IMR-90 (cell line): ENCODE results near the gene SCGB2A2. TPM values are rescaled to one million over a fixed set of nuclear protein-coding genes. Genes with fewer than 3 reads are reported as not detected.

Experiments used
- ATAC-seq: fragments of 200-7000 bp; cut with Tn5 transposase; 2 replicates; pipeline ENCODE4 v1.9.1; 2020; ENCODE audit warnings: low read depth, mild to moderate bottlenecking, moderate library complexity
- BruUV-seq: library from RNA; stranded (reverse); fragments of 400-500 nt; replicated peaks from 2 replicates; lab custom pipeline; 2021; lab: Mats Ljungman, UMichigan
- CTCF ChIA-PET: fragments of 300-600 bp; formaldehyde crosslinking; extraction: SDS; loops from one replicate; lab custom pipeline; 2021; ENCODE audit warnings: antibody characterized with exemption; lab: Yijun Ruan, JAX
- POLR2A ChIA-PET: fragments of 300-600 bp; sonication (Branson Sonifier 250); formaldehyde crosslinking; loops from one replicate; lab custom pipeline; 2022; ENCODE audit warnings: antibody characterized with exemption; ENCODE audit not compliant: unreplicated experiment; lab: Charles Lee
- DNase-seq: peaks from one replicate; pipeline ENCODE4 v3.0.0; 2013
- H2AFZ ChIP-seq: replicated peaks from 2 replicates; pipeline ENCODE3; 2013; ENCODE audit warnings: low read length, mild to moderate bottlenecking; ENCODE audit not compliant: poor library complexity
- H2AK5ac ChIP-seq: 2 replicates; pipeline ENCODE4 v1.6.1; 2013; ENCODE audit warnings: low read depth, low read length, inconsistent platforms
- H2AK9ac ChIP-seq: replicated peaks from 2 replicates; pipeline ENCODE3; 2013; ENCODE audit warnings: mild to moderate bottlenecking, low read depth, low read length, moderate library complexity; ENCODE audit not compliant: poor library complexity
- H2BK120ac ChIP-seq: 2 replicates; pipeline ENCODE4 v1.6.1; 2013; ENCODE audit warnings: low read depth, low read length, inconsistent platforms
- H2BK15ac ChIP-seq: 3 replicates; pipeline ENCODE4 v1.6.1; 2013; ENCODE audit warnings: low read depth, low read length, inconsistent platforms
- H2BK20ac ChIP-seq: 2 replicates; pipeline ENCODE4 v1.6.1; 2013; ENCODE audit warnings: low read depth, mild to moderate bottlenecking, inconsistent platforms, low read length, moderate library complexity
- H2BK5ac ChIP-seq: 2 replicates; pipeline ENCODE4 v1.6.1; 2013; ENCODE audit warnings: mild to moderate bottlenecking, low read depth, low read length, inconsistent platforms; ENCODE audit not compliant: poor library complexity, severe bottlenecking
- H3K14ac ChIP-seq: replicated peaks from 2 replicates; pipeline ENCODE4 v1.6.1; 2013; ENCODE audit warnings: low read depth, low read length, inconsistent platforms
- H3K18ac ChIP-seq: 2 replicates; pipeline ENCODE4 v1.6.1; 2013; ENCODE audit warnings: low read depth, low read length, control low read depth
- H3K23ac ChIP-seq: 2 replicates; pipeline ENCODE4 v1.6.1; 2013; ENCODE audit warnings: low read depth, low read length, inconsistent platforms
- H3K27ac ChIP-seq: 2 replicates; pipeline ENCODE4 v1.5.1; 2013; ENCODE audit warnings: mild to moderate bottlenecking, control low read depth, low read length; ENCODE audit not compliant: insufficient read depth
- H3K27me3 ChIP-seq: 2 replicates; pipeline ENCODE4 v1.6.1; 2013; ENCODE audit warnings: low read length; ENCODE audit not compliant: control insufficient read depth, insufficient read depth
- H3K36me3 ChIP-seq: 2 replicates; pipeline ENCODE4 v1.6.1; 2013; ENCODE audit warnings: low read length, mixed read lengths; ENCODE audit not compliant: control insufficient read depth, insufficient read depth
- H3K4ac ChIP-seq: 2 replicates; pipeline ENCODE4 v1.6.1; 2013; ENCODE audit warnings: low read depth, low read length, inconsistent platforms
- H3K4me1 ChIP-seq: 2 replicates; pipeline ENCODE4 v1.6.1; 2013; ENCODE audit warnings: low read length, mixed read lengths; ENCODE audit not compliant: control insufficient read depth, insufficient read depth
- H3K4me2 ChIP-seq: 2 replicates; pipeline ENCODE4 v1.6.1; 2013; ENCODE audit warnings: low read depth, mild to moderate bottlenecking, control low read depth, low read length, moderate library complexity
- H3K4me3 ChIP-seq: 2 replicates; pipeline ENCODE4 v1.5.1; 2013; ENCODE audit warnings: low read depth, mild to moderate bottlenecking, control low read depth, low read length, moderate library complexity; ENCODE audit not compliant: insufficient read depth
- H3K56ac ChIP-seq: 2 replicates; pipeline ENCODE4 v1.6.1; 2013; ENCODE audit warnings: low read length, inconsistent platforms; ENCODE audit not compliant: insufficient read depth; ENCODE audit errors: extremely low read depth
- H3K79me1 ChIP-seq, 2 experiments: 2 replicates each; pipeline ENCODE4 v1.6.1; 2013; ENCODE audit warnings: low read length in 2 of 2, inconsistent platforms in 1 of 2, low read depth in 1 of 2
- H3K9ac ChIP-seq: 2 replicates; pipeline ENCODE4 v1.6.1; 2013; ENCODE audit warnings: low read depth, low read length, control low read depth
- H3K9me1 ChIP-seq: 2 replicates; pipeline ENCODE4 v1.6.1; 2013; ENCODE audit warnings: low read length, inconsistent platforms; ENCODE audit not compliant: insufficient read depth
- H3K9me3 ChIP-seq: 2 replicates; pipeline ENCODE4 v1.6.1; 2013; ENCODE audit warnings: low read length; ENCODE audit not compliant: control insufficient read depth, insufficient read depth
- H4K20me1 ChIP-seq: 2 replicates; pipeline ENCODE4 v1.6.1; 2013; ENCODE audit warnings: low read length, inconsistent platforms; ENCODE audit not compliant: insufficient read depth
- H4K5ac ChIP-seq: 2 replicates; pipeline ENCODE4 v1.6.1; 2013; ENCODE audit warnings: mild to moderate bottlenecking, low read depth, low read length, control low read depth
- H4K8ac ChIP-seq, 2 experiments: 2 replicates each; pipeline ENCODE4 v1.6.1; 2013; ENCODE audit warnings: low read depth in 2 of 2, low read length in 2 of 2, control low read depth in 1 of 2, inconsistent platforms in 1 of 2
- H4K91ac ChIP-seq: 2 replicates; pipeline ENCODE4 v1.6.1; 2013; ENCODE audit warnings: low read depth, low read length, inconsistent platforms; ENCODE audit not compliant: insufficient read depth
- BHLHE40 ChIP-seq: fragments of 150-350 bp; IDR thresholded peaks from 2 replicates; pipeline ENCODE4 v1.6.1; 2016; ENCODE audit warnings: mild to moderate bottlenecking, low read depth, low read length
- CEBPB ChIP-seq: IDR thresholded peaks from 2 replicates; pipeline ENCODE4 v1.6.1; 2012; ENCODE audit warnings: low read depth, low read length, improper control_type of control experiment
- CHD1 ChIP-seq: IDR thresholded peaks from 2 replicates; pipeline ENCODE4 v1.6.1; 2012; ENCODE audit warnings: low read depth, low read length, improper control_type of control experiment
- FOS ChIP-seq: fragments of 150-350 bp; IDR thresholded peaks from 2 replicates; pipeline ENCODE4 v1.6.1; 2016; ENCODE audit warnings: low read depth, low read length
- MAFK ChIP-seq: IDR thresholded peaks from 2 replicates; pipeline ENCODE4 v1.6.1; 2012; ENCODE audit warnings: low read depth, low read length, improper control_type of control experiment
- NFE2L2 ChIP-seq: fragments of 150-350 bp; IDR thresholded peaks from 2 replicates; pipeline ENCODE4 v1.6.1; 2016; ENCODE audit warnings: low read depth, mild to moderate bottlenecking, low read length
- RCOR1 ChIP-seq: IDR thresholded peaks from 2 replicates; pipeline ENCODE4 v1.6.1; 2012; ENCODE audit warnings: mild to moderate bottlenecking, low read length, improper control_type of control experiment; ENCODE audit not compliant: insufficient replicate concordance
- SMC3 ChIP-seq: fragments of 150-350 bp; IDR thresholded peaks from 2 replicates; pipeline ENCODE4 v1.6.1; 2016; ENCODE audit warnings: low read depth, mild to moderate bottlenecking, antibody characterized with exemption, low read length, moderate library complexity
- WGBS, 2 experiments: methylation state at CpG; one replicate each; pipeline versions ENCODE4 v1.1.5 to v1.1.7; 2013; ENCODE audit warnings: missing lambda C conversion rate in 2 of 2; ENCODE audit not compliant: insufficient read length in 1 of 2; ENCODE audit errors: extremely low coverage in 2 of 2; 5-methylcytosine and 5-hydroxymethylcytosine counted together
- dilution Hi-C: fragments of 300-500 bp; cut with HindIII; formaldehyde crosslinking; loops from one replicate; pipeline ENCODE4 v1.14.3; 2018; ENCODE audit warnings: low sequenced_read_pairs; ENCODE audit not compliant: unreplicated experiment
- in situ Hi-C: fragments of 300-500 bp; cut with MboI; formaldehyde crosslinking; loops from 3 replicates; pipeline ENCODE4 v1.14.3; 2019; ENCODE audit warnings: low sequenced_read_pairs, inconsistent platforms, mixed read lengths
- intact Hi-C: fragments of 100-400 bp; cut with micrococcal nuclease; formaldehyde crosslinking; loops from 2 replicates; pipeline ENCODE4 v1.10.0; 2022
- polyA plus RNA-seq, 3 experiments: library from polyadenylated mRNA; depleted of rRNA; stranded (reverse); fragments of >200 nt; gene quantifications; 2 replicates each; pipeline ENCODE4 v1.2.3, GENCODE V29; 2012; ENCODE audit warnings: low replicate concordance in 1 of 3
- total RNA-seq: library from RNA; depleted of rRNA; stranded (reverse); fragments of >200 nt; gene quantifications from 2 replicates; pipeline ENCODE4 v1.2.3, GENCODE V29; 2012
- TF ChIP-seq, protein P1 (sequence below): fragments of 150-350 bp; IDR thresholded peaks from 2 replicates; pipeline ENCODE4 v1.6.1; 2017; ENCODE audit warnings: mild to moderate bottlenecking, antibody characterized with exemption, low read length, low read depth
- TF ChIP-seq, protein P2 (sequence below): fragments of 150-350 bp; IDR thresholded peaks from 2 replicates; pipeline ENCODE4 v1.6.1; 2016; ENCODE audit warnings: low read depth, mild to moderate bottlenecking, low read length, moderate library complexity, borderline replicate concordance

Gene SCGB2A2
- total and polyA plus RNA-seq, 2 of the 4 experiments (the other 2 are of a cell fraction), result not detected

DNA sequence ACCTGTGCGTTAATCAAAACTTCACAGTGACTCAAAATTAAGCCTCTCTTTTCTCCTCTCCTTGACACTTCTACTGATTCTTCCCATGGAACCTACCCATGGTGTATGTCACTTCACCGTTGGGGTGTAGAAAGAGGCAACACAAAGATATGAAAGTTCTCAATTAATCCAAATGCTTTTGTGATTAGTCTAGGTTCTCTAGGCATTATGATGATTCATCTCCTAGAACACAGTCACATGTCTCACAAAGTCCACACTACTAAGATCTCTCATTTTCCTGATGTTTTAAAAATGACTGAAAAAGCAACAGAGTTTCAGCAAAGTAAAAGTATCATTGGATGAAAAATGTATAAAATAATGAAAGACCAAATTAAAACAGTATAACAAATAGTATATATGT lies 13.7 kb upstream of the SCGB2A2 start:
- no peak overlapping the region for H3K4me2 ChIP-seq
- no peaks in the 10 kb centered on the region for H3K9me1 ChIP-seq
- no peak overlapping the region for H4K5ac ChIP-seq
- no peak for DNase-seq
- H3K9ac ChIP-seq, result no peak overlapping the region
- dilution Hi-C loops (no loop called here), intact Hi-C loops (no loop called here), in situ Hi-C loops (no loop called here)
- H3K4me3 ChIP-seq, result no peak overlapping the region
- no peak overlapping the region for H2BK5ac ChIP-seq
- no TSS peak for BruUV-seq
- H3K56ac ChIP-seq, result no peak overlapping the region
- H2AFZ ChIP-seq, result no peak overlapping the region
- H4K91ac ChIP-seq, result no peak overlapping the region
- H3K79me1 ChIP-seq, result no peaks in the 10 kb centered on the region
- H2BK120ac ChIP-seq, result no peak overlapping the region
- H3K4ac ChIP-seq, result no peak overlapping the region
- no peaks in the 10 kb centered on the region for H3K36me3 ChIP-seq
- POLR2A ChIA-PET, result no interaction called here
- H2BK20ac ChIP-seq, result no peak overlapping the region
- H3K23ac ChIP-seq, result no peak overlapping the region
- no peak overlapping the region for H3K18ac ChIP-seq
- H2AK9ac ChIP-seq, result no peak overlapping the region
- no CpG with 5 or more reads among the region's 2 CpGs for WGBS, 2 experiments
- ATAC-seq, result no peak
- no peaks in the 10 kb centered on the region for H4K20me1 ChIP-seq
- CTCF ChIA-PET, result interaction anchor here (0.6 kb wide), 1 partner anchor 34 kb away, joined by 5 read pairs; no protein-coding TSS in a partner anchor
- H3K14ac ChIP-seq, result no peak overlapping the region
- peaks cover 5% of the 10 kb centered on the region; the same call in 1 of the 2 replicates for H3K9me3 ChIP-seq
- TF ChIP-seq MAFK, result no peak
- TF ChIP-seq BHLHE40, result no peak
- TF ChIP-seq, protein P1, sequence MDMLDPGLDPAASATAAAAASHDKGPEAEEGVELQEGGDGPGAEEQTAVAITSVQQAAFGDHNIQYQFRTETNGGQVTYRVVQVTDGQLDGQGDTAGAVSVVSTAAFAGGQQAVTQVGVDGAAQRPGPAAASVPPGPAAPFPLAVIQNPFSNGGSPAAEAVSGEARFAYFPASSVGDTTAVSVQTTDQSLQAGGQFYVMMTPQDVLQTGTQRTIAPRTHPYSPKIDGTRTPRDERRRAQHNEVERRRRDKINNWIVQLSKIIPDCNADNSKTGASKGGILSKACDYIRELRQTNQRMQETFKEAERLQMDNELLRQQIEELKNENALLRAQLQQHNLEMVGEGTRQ, result no peak
- TF ChIP-seq FOS, result no peak
- no peak for TF ChIP-seq CEBPB
- no peak for TF ChIP-seq NFE2L2
- TF ChIP-seq, protein P2, sequence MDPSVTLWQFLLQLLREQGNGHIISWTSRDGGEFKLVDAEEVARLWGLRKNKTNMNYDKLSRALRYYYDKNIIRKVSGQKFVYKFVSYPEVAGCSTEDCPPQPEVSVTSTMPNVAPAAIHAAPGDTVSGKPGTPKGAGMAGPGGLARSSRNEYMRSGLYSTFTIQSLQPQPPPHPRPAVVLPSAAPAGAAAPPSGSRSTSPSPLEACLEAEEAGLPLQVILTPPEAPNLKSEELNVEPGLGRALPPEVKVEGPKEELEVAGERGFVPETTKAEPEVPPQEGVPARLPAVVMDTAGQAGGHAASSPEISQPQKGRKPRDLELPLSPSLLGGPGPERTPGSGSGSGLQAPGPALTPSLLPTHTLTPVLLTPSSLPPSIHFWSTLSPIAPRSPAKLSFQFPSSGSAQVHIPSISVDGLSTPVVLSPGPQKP, result no peak
- no peak for TF ChIP-seq RCOR1
- no peak for TF ChIP-seq SMC3
- TF ChIP-seq CHD1, result no peak
- H4K8ac ChIP-seq, result no peak overlapping the region
- no peak overlapping the region for H2AK5ac ChIP-seq
- no peak overlapping the region for H2BK15ac ChIP-seq
- no peak overlapping the region for H3K27ac ChIP-seq
- no peaks in the 10 kb centered on the region for H3K4me1 ChIP-seq
- H3K27me3 ChIP-seq, result no peaks in the 10 kb centered on the region
